A549 (cell line): ENCODE data around the gene SEMA3A. TPM values are rescaled to one million over a fixed set of nuclear protein-coding genes. Genes with fewer than 3 reads are reported as not detected.

ENCODE experiments used
- ATAC-seq, 2 experiments: fragments of 200-7000 bp in 1 of 2; fragments of >200 bp in 1 of 2; cut with Nextera tagmentation in 1 of 2; cut with Tn5 transposase in 1 of 2; 3 replicates each; pipeline versions ENCODE4 v1.8.0 to v1.9.1; 2018 to 2020; ENCODE audit warnings: mild to moderate bottlenecking in 1 of 2, moderate library complexity in 1 of 2
- CTCF ChIA-PET: fragments of 300-600 bp; sonication (Branson Sonifier 250); formaldehyde crosslinking; extraction: SDS; loops from one replicate; lab custom pipeline; 2021; ENCODE audit warnings: antibody characterized with exemption, inconsistent platforms; lab: Yijun Ruan, JAX
- POLR2A ChIA-PET: fragments of 350-600 bp; formaldehyde crosslinking; extraction: SDS; loops from one replicate; lab custom pipeline; 2021; ENCODE audit warnings: antibody characterized with exemption, inconsistent platforms; lab: Yijun Ruan, JAX
- DNase-seq, 2 experiments: peaks; one replicate each; pipeline versions ENCODE4 v3.0.0 to v3.0.0-alpha.2; 2011 to 2016; ENCODE audit warnings: low read depth in 1 of 2, low spot score in 1 of 2
- FAIRE-seq: peaks from 2 replicates; lab custom pipeline; 2011; peaks lifted over from hg19 to GRCh38; lab: Jason Lieb, UNC
- H3K27ac ChIP-seq, 2 experiments: fragments of >200 bp; sonication (Bioruptor Twin); formaldehyde crosslinking; 3 replicates each; pipeline ENCODE4 v1.5.1; 2016 to 2017
- H3K4me1 ChIP-seq: fragments of >200 bp; sonication (Bioruptor Twin); formaldehyde crosslinking; 3 replicates; pipeline ENCODE4 v1.6.1; 2016
- H3K4me2 ChIP-seq: fragments of >200 bp; sonication (Bioruptor Twin); formaldehyde crosslinking; 3 replicates; pipeline ENCODE4 v1.6.1; 2016
- H3K4me3 ChIP-seq: fragments of >200 bp; sonication (Bioruptor Twin); formaldehyde crosslinking; 3 replicates; pipeline ENCODE4 v1.5.1; 2016
- H3K9me3 ChIP-seq: fragments of >200 bp; sonication (Bioruptor Twin); formaldehyde crosslinking; 3 replicates; pipeline ENCODE4 v1.6.1; 2016
- BHLHE40 ChIP-seq: IDR thresholded peaks from 2 replicates; pipeline ENCODE4 v1.6.1; 2012; ENCODE audit warnings: low read depth, low read length, inconsistent platforms
- CBX8 ChIP-seq: fragments of 200-600 bp; sonication (generic); IDR thresholded peaks from 2 replicates; pipeline ENCODE4 v1.6.1; 2016
- CEBPB ChIP-seq, 2 experiments: fragments of >200 bp in 1 of 2; sonication (Bioruptor Twin) in 1 of 2; formaldehyde crosslinking in 1 of 2; IDR thresholded peaks; 2 replicates each; pipeline ENCODE4 v1.6.1; 2012 to 2016
- CHD2 ChIP-seq: fragments of 150-350 bp; IDR thresholded peaks from 2 replicates; pipeline ENCODE4 v1.6.1; 2014; ENCODE audit warnings: low read length; ENCODE audit not compliant: partially characterized antibody
- CHD4 ChIP-seq: fragments of 200-600 bp; sonication (generic); IDR thresholded peaks from 2 replicates; pipeline ENCODE4 v1.6.1; 2016; ENCODE audit warnings: antibody characterized with exemption, mild to moderate bottlenecking, borderline replicate concordance
- EHF ChIP-seq: fragments of 250-450 bp; sonication (Bioruptor Pico); IDR thresholded peaks from 2 replicates; pipeline ENCODE4 v1.5.0; 2020; ENCODE audit warnings: mild to moderate bottlenecking
- ELK1 ChIP-seq: fragments of 150-350 bp; IDR thresholded peaks from 2 replicates; pipeline ENCODE4 v1.6.1; 2014; ENCODE audit warnings: low read depth, mild to moderate bottlenecking, low read length
- ESRRA ChIP-seq: fragments of 150-350 bp; IDR thresholded peaks from 2 replicates; pipeline ENCODE4 v1.6.1; 2014; ENCODE audit warnings: mild to moderate bottlenecking, low read length, borderline replicate concordance
- FOSB ChIP-seq: fragments of 250-450 bp; sonication (Bioruptor Pico); IDR thresholded peaks from 2 replicates; pipeline ENCODE4 v1.5.0; 2020; ENCODE audit warnings: mild to moderate bottlenecking, moderate library complexity
- HOXB13 ChIP-seq: fragments of 250-450 bp; sonication (Bioruptor Pico); IDR thresholded peaks from 2 replicates; pipeline ENCODE4 v1.5.0; 2020; ENCODE audit warnings: low read depth, mild to moderate bottlenecking, moderate library complexity
- JUNB ChIP-seq: fragments of >200 bp; sonication (Bioruptor Twin); formaldehyde crosslinking; IDR thresholded peaks from 2 replicates; pipeline ENCODE4 v1.6.1; 2016
- MAFK ChIP-seq: fragments of 450-650 bp; IDR thresholded peaks from 2 replicates; pipeline ENCODE4 v1.6.1; 2014; ENCODE audit not compliant: partially characterized antibody
- MAZ ChIP-seq: fragments of 150-350 bp; IDR thresholded peaks from 2 replicates; pipeline ENCODE4 v1.6.1; 2014; ENCODE audit warnings: antibody characterized with exemption, low read depth, low read length, borderline replicate concordance
- MYC ChIP-seq: IDR thresholded peaks from 2 replicates; pipeline ENCODE4 v1.6.1; 2012; ENCODE audit warnings: mild to moderate bottlenecking, inconsistent platforms, low read length, improper control_type of control experiment, borderline replicate concordance
- RCOR1 ChIP-seq: fragments of 150-350 bp; IDR thresholded peaks from 2 replicates; pipeline ENCODE4 v1.6.1; 2014; ENCODE audit warnings: antibody characterized with exemption, low read length, low read depth
- REST ChIP-seq: fragments of 200-600 bp; sonication (generic); IDR thresholded peaks from 2 replicates; pipeline ENCODE4 v1.6.1; 2016; ENCODE audit warnings: antibody characterized with exemption, mild to moderate bottlenecking, moderate library complexity
- RFX5 ChIP-seq: fragments of 450-650 bp; IDR thresholded peaks from 2 replicates; pipeline ENCODE4 v1.7.1; 2014; ENCODE audit warnings: antibody characterized with exemption, mild to moderate bottlenecking, moderate library complexity
- ZFP36 ChIP-seq: fragments of 450-650 bp; IDR thresholded peaks from 2 replicates; pipeline ENCODE4 v1.6.1; 2014; ENCODE audit warnings: borderline replicate concordance; ENCODE audit not compliant: partially characterized antibody
- WGBS: methylation state at CpG from one replicate; pipeline ENCODE4 v1.1.6; 2017; ENCODE audit errors: missing lambda C conversion rate; 5-methylcytosine and 5-hydroxymethylcytosine counted together
- polyA plus RNA-seq, 4 experiments: library from polyadenylated mRNA; depleted of rRNA in 3 of 4; stranded (reverse); fragments of >200 nt; fragmentation: RNase III in 1 of 4; extraction: RNeasy Plus Mini Kit Qiagen cat#74134 plus additional on column Dnase treatment in 1 of 4; gene quantifications; 2 replicates in 3 of 4; 3 replicates in 1 of 4; pipeline ENCODE4 v1.2.3, GENCODE V29; 2011 to 2017

Gene SEMA3A
- polyA plus RNA-seq, 2 of the 4 experiments (the other 2 are of a cell fraction): 3.6 to 19.1 TPM

GRCh38 chr7:84022009-84022408 lies 172.6 kb downstream of the SEMA3A start:
- FAIRE-seq (peak; percentile 18), DNase-seq (no peak)
- POLR2A ChIA-PET: interaction anchor here (1.0 kb wide), 1 partner anchor 390 kb away, joined by 3 read pairs; no protein-coding TSS in a partner anchor
- peak overlapping the region; percentile 79 for H3K4me2 ChIP-seq
- H3K4me1 ChIP-seq: peaks cover 48% of the 10 kb centered on the region
- CTCF ChIA-PET: interaction anchor here (0.8 kb wide), 1 partner anchor 1000 kb away, joined by 3 read pairs; no protein-coding TSS in a partner anchor
- WGBS: 62% methylated on average over 2 of the region's 2 CpGs
- no peak overlapping the region for H3K4me3 ChIP-seq
- peak overlapping the region; percentile 70 to 85 for H3K27ac ChIP-seq
- TF ChIP-seq CBX8: no peak
- TF ChIP-seq MAFK: peak; percentile 89
- TF ChIP-seq, all 56 proteins: peak for 1
- H3K9me3 ChIP-seq: 0 out of 3 replicates have a peak, but pooled peaks cover 4% of the 10 kb centered on the region
- ATAC-seq: no peak

GRCh38 chr7:84021292-84021908 lies 173.2 kb downstream of the SEMA3A start:
- 0 out of 3 replicates have a peak, but pooled peaks cover under 1% of the 10 kb centered on the region for H3K9me3 ChIP-seq
- CTCF ChIA-PET: interaction anchor here (0.8 kb wide), 1 partner anchor 1001 kb away, joined by 3 read pairs; no protein-coding TSS in a partner anchor
- H3K4me1 ChIP-seq: peaks cover 48% of the 10 kb centered on the region
- H3K4me2 ChIP-seq: peak overlapping the region; percentile 79; the same call in 2 of the 3 replicates
- DNase-seq (no peak), ATAC-seq (no peak), FAIRE-seq (no peak)
- peak overlapping the region; percentile 70 to 73; a peak in 4 of 6 replicates for H3K27ac ChIP-seq
- 93% methylated on average over 6 of the region's 6 CpGs for WGBS
- TF ChIP-seq RCOR1 (no peak), BHLHE40 (no peak), RFX5 (no peak), HOXB13 (CRISPR knock-in tag) (no peak), ELK1 (no peak), MYC (no peak), CHD2 (no peak), EHF (CRISPR knock-in tag) (no peak), MAZ (no peak), ZFP36 (no peak)
- H3K4me3 ChIP-seq: no peak overlapping the region
- POLR2A ChIA-PET: no interaction called here

GRCh38 chr7:84017651-84018050 lies 176.9 kb downstream of the SEMA3A start:
- no peaks in the 10 kb centered on the region for H3K9me3 ChIP-seq
- FAIRE-seq (no peak), ATAC-seq (no peak), DNase-seq (no peak)
- TF ChIP-seq ESRRA (no peak), JUNB (no peak)
- H3K4me1 ChIP-seq: peaks cover 19% of the 10 kb centered on the region
- peak overlapping the region in 1 of 2 experiments; percentile 39; a peak in 1 of 6 replicates for H3K27ac ChIP-seq
- H3K4me2 ChIP-seq: no peak overlapping the region
- H3K4me3 ChIP-seq: no peak overlapping the region
- CTCF ChIA-PET: no interaction called here
- POLR2A ChIA-PET: no interaction called here
- WGBS: 46% methylated on average over 2 of the region's 2 CpGs

GRCh38 chr7:84013616-84014240 lies 180.9 kb downstream of the SEMA3A start:
- peaks cover 24% of the 10 kb centered on the region for H3K4me1 ChIP-seq
- no peak overlapping the region for H3K4me3 ChIP-seq
- ATAC-seq (no peak), FAIRE-seq (no peak), DNase-seq (no peak)
- ChIA-PET CTCF (no interaction called here), POLR2A (no interaction called here)
- no peaks in the 10 kb centered on the region for H3K9me3 ChIP-seq
- H3K27ac ChIP-seq: no peak overlapping the region; a peak in 1 of 6 replicates
- 94% methylated on average over 6 of the region's 6 CpGs for WGBS
- TF ChIP-seq CEBPB (IDR thresholded peaks at IDR 0.05) (peak; percentile 70; a peak in 2 of 4 replicates), FOSB (no peak), CHD4 (no peak), REST (no peak), RCOR1 (no peak)
- H3K4me2 ChIP-seq: peak overlapping the region; percentile 5; the same call in 2 of the 3 replicates
